ENCODE measurements around the gene ZSCAN12.

GRCh38 chr6:28400122-28400451, 540 bp upstream of the ZSCAN12 start:
- TF ChIP-seq CTCF (IDR thresholded peaks at IDR 0.05): no peak
- no peak for TF ChIP-seq POLR2A (IDR thresholded peaks at IDR 0.05)
